ENCODE measurements around the gene PTCD1.

DNA sequence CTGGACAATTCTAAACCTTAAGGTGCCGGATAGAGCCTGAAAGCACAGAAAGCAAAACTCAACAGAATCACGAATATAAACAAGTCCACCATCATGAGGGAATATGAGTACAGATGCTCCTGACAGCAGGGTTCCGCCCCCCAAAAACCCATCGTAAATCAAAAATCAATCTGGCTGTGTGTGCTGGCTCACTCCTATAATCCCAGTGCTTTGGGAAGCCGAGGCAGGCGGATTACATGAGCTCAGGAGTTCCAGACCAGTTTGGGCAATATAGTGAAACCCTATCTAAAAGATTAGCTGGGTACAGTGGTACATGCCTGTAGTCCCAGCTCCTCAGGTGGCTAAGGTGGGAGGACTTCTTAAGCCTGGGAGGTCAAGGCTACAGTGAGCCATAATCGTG, 17.6 kb downstream of the PTCD1 start:
- TF ChIP-seq, protein P1, sequence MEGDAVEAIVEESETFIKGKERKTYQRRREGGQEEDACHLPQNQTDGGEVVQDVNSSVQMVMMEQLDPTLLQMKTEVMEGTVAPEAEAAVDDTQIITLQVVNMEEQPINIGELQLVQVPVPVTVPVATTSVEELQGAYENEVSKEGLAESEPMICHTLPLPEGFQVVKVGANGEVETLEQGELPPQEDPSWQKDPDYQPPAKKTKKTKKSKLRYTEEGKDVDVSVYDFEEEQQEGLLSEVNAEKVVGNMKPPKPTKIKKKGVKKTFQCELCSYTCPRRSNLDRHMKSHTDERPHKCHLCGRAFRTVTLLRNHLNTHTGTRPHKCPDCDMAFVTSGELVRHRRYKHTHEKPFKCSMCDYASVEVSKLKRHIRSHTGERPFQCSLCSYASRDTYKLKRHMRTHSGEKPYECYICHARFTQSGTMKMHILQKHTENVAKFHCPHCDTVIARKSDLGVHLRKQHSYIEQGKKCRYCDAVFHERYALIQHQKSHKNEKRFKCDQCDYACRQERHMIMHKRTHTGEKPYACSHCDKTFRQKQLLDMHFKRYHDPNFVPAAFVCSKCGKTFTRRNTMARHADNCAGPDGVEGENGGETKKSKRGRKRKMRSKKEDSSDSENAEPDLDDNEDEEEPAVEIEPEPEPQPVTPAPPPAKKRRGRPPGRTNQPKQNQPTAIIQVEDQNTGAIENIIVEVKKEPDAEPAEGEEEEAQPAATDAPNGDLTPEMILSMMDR (conservative IDR thresholded peaks at IDR 0.05 in 1 of 2, IDR thresholded peaks at IDR 0.05 in 1 of 2; ENCODE audit: low read depth in 1 of 2, low read length in 2 of 2) = no peak
- TF ChIP-seq EZH2 (IDR thresholded peaks at IDR 0.05; ENCODE audit: low read length, missing control alignments) = no peak

Data from fibroblast of lung (primary cell).